Suppressor macrophage treated with lipopolysaccharide for 4 hours (primary cell): ENCODE measurements around the gene PRDM5.

Experiments
- DNase-seq: peaks from one replicate; pipeline ENCODE4 v3.0.0-alpha.2; 2020

Gene PRDM5

GRCh38 chr4:120902925-120903324 is 19.6 kb downstream of the PRDM5 start:
- DNase-seq = no peak

DNA sequence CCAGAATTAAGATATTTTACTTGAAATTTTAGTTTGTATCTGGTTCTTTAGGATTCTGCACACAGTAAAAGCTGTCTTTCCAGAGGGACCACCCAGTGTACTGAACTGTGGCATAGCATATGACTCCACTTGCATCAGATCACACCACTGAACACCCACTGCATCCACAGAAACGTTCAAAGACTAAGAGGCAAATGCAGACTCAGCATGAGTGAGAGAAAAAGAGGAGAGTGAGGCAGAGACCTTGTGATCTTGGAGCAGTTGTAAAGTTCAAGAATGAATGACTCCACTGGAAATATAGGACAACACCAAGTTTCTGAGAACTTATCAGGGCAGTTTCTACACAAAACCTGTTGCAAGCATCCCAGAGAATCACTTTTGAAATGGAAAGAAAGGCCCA is 20.8 kb downstream of the PRDM5 start:
- DNase-seq = no peak

GRCh38 chr4:120897981-120898719 is 24.4 kb downstream of the PRDM5 start:
- no peak for DNase-seq

DNA sequence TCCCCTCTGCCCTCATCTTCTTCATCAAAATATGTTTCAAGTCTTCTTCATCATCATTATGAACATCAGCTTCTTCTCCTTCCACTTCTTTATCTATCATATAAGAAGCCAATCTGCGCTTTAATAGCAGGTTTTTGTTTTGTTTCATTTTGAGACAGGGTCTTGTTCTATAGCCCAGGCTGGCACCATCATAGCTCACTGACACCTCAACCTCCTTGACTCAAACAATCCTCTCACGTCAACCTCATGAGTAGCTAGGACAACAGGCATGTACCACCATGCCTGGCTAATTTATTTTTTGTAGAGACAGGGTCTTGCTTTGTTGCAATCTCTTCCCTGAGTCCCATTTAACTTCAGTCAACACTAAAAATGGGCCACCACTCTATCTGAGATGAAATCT is 27.0 kb downstream of the PRDM5 start:
- DNase-seq = no peak

DNA sequence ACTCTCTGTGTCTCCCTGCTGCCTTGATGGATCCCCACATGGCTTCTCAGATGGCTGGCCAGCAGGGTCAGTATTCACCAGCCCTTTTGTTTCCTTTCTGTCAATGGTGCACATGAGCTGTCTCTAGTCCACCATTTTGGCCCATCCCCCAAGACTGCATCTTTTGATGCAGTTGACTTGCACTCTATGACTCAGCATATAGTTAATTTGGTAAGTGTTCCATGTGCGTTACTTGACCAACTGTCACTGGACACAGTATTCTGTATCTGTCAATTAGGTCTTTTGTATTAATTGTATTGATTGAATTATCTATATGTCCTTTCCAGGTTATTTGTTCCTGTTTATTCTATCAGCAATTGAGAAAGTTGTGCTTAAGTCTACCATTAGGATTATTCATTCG is 29.2 kb downstream of the PRDM5 start:
- DNase-seq = no peak

- DNase-seq = no peak
Observed at GRCh38 chr4:120886191-120886590, 36.3 kb downstream of the PRDM5 start.

GRCh38 chr4:120881846-120882245 is 40.7 kb downstream of the PRDM5 start:
- no peak for DNase-seq

DNA sequence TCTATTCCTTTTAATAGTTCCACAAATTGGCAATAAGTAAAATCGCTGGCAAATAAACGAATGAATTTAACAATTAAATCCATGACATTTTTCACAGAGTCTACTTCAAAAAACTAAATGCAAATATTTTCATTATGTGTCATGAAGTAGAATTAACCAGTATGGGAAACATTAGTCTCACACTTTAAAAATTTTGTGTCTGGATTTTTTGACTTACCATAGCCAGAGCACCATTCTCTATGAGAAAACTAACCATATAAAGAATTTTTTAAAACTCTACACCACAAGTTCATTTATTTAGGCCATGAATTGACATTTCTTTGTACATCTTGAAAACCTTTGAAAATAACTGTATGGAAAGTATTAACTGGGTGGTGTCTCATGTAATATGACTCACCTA is 41.2 kb downstream of the PRDM5 start:
- DNase-seq = no peak

DNA sequence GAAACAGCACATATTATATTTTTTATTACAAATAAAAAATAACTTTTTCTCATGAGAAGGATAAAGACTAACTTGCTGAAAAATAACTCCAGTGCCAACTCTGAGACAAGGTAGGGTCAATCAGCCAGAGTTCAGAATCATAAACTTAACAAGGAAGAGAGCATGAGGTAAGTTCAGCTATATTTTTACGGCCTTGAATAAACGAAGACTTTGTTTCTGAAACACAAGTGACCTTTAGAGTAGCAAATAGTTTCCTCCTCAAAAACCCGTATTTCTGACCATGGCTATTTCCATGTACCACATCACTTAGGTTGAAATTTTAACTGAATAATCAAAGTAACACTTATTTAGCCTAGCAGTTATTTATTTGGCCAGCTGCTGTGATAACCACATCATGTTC is 45.5 kb downstream of the PRDM5 start:
- no peak for DNase-seq

- no peak for DNase-seq
Observed at GRCh38 chr4:120874792-120875774, 47.4 kb downstream of the PRDM5 start.

- DNase-seq = no peak
Observed at GRCh38 chr4:120873554-120873953, 49.0 kb downstream of the PRDM5 start.

DNA sequence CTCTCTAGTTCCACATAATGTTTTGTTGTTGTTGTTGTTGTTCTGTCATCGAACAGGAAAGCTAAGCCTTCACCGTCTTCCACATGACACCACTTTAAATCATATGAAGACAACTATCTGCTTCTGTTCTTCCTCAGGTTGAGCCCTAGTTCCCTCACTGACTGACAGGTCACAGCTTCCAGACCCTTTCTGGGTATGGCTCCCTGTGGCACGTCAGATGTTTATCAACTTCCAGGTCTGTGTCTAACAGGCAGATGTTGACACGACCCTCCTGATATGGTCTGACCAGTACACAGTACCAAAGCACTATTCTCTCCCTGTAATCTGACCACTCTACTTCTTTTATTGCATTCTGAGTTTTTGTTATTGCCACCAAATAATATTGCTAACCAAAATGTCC is 51.4 kb downstream of the PRDM5 start:
- DNase-seq = no peak

GRCh38 chr4:120870279-120870673 is 52.2 kb downstream of the PRDM5 start:
- DNase-seq = no peak

DNA sequence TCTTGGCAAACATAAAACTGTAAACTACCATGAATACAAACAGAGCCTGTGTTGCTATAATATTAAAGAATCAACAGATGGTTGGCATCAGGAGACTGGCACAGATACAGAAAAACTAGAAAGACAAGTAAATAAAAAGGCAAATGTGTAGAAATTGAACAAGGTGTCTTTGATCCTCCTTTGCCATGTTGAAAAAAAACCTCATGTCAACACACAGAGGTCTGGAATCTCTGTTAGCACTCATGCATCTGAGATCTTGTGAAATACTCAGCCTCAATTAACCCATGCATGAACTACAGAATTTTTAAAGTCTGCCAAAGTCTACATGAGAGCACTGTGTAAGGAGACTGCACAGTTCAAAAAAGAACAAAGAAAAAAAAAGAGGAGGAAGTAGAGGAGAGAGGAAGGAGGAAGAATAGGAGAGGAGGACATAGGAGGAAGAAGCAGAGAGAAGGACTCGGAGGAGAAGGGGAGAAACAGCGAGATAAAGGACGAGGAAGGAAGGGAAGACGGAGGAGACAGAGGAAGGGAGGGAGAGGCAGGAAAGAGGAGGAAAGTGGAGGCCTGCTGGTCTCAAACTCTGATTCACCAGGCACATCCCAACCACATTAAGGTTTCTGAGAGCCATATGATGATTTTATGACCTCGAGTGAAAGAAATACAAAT is 52.8 kb downstream of the PRDM5 start:
- no peak for DNase-seq

- DNase-seq = peak; percentile 7
Observed at GRCh38 chr4:120867506-120867905, 55.0 kb downstream of the PRDM5 start.

GRCh38 chr4:120865985-120866384 is 56.5 kb downstream of the PRDM5 start:
- no peak for DNase-seq

DNA sequence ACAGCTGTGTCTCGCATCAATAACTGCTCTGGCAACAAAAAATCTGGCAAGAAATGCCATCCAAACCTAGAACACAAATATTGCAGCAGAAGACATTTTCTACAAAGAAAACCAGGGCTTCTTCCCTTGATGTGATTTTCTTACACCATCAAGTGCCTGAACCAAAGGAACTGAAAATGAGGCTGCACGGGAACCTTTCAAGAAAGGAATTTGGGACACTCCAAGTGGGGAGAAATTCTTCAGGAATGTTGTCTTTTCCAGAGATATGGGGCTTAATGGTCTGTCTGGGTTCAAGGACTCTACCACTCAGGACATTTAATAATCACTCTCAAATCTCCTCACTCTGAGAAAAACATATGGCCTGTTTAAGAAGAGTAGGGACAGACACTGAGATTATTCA is 57.6 kb downstream of the PRDM5 start:
- no peak for DNase-seq

DNA sequence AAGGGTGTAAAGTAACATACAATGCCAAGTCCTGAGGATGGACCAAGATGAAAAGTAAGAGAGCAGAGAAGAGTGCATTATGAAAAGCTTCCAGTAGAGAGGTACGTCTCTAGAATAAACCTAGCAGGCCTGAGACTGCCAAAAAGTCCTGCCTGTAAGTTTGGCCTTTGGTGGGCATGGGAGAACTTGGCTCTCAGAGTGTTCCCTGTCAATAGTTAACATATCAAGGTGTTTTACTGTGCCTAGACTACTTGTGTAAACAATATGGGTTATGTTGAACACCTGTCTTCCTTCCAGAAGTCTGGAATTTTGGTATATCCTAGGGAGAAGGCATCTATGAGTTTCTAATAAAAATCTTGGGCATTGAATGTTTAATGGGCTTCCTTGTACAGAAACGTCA is 60.1 kb downstream of the PRDM5 start:
- DNase-seq = no peak

GRCh38 chr4:120861852-120862251 is 60.7 kb downstream of the PRDM5 start:
- no peak for DNase-seq

DNA sequence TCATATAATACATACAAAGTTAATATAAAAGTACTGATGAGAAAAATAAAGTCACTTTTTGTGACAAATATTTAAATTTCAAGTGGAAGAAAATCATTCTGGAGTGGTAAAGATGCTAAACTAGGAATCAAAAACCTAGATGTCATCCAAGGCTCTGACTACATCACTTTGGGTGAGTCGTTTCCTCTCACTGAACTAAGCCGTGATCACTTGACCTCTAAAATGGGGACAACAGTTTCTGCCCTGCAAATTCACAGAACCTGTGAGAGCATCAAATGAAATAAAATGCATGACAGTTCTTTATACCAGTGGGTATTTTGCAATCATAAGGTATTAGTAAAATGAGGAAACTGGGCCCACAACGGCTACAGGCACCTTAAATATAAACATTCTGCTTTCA is 63.8 kb downstream of the PRDM5 start:
- DNase-seq = no peak

- DNase-seq = no peak
Observed at GRCh38 chr4:120857312-120857711, 65.2 kb downstream of the PRDM5 start.

- no peak for DNase-seq
Observed at GRCh38 chr4:120856294-120856693, 66.2 kb downstream of the PRDM5 start.

GRCh38 chr4:120855307-120856001 is 67.1 kb downstream of the PRDM5 start:
- no peak for DNase-seq
